GM12878 (cell line): ENCODE results near the gene UNC5B. TPM values are rescaled to one million over a fixed set of nuclear protein-coding genes. Genes with fewer than 3 reads are reported as not detected.

Experiments
- ATAC-seq: fragments of 200-7000 bp; cut with Tn5 transposase; 3 replicates; pipeline ENCODE4 v1.9.1; 2020; ENCODE audit warnings: mild to moderate bottlenecking, moderate library complexity
- BruUV-seq: library from RNA; stranded (reverse); fragments of 400-500 nt; replicated peaks from 2 replicates; lab custom pipeline; 2021; lab: Mats Ljungman, UMichigan
- CTCF ChIA-PET: fragments of 300-600 bp; sonication (Branson Sonifier 250); formaldehyde crosslinking; extraction: SDS; loops from one replicate; lab custom pipeline; 2021; ENCODE audit warnings: inconsistent platforms; lab: Yijun Ruan, JAX
- POLR2A ChIA-PET: fragments of 350-600 bp; formaldehyde crosslinking; extraction: SDS; loops from one replicate; lab custom pipeline; 2021; ENCODE audit warnings: inconsistent platforms; lab: Charles Lee
- RAD21 ChIA-PET: fragments of 300-600 bp; sonication (Branson Sonifier 250); formaldehyde crosslinking; loops from one replicate; lab custom pipeline; 2023; ENCODE audit warnings: antibody characterized with exemption; ENCODE audit not compliant: unreplicated experiment; lab: Charles Lee
- SMC1A ChIA-PET: fragments of 300-600 bp; sonication (Branson Sonifier 250); formaldehyde crosslinking; loops from one replicate; lab custom pipeline; 2023; ENCODE audit not compliant: unreplicated experiment, uncharacterized antibody; lab: Charles Lee
- DNase-seq: peaks from one replicate; pipeline ENCODE4 v3.0.0-alpha.2; 2011; ENCODE audit warnings: low read depth, low spot score
- FAIRE-seq: peaks from 3 replicates; lab custom pipeline; 2011; peaks lifted over from hg19 to GRCh38; lab: Jason Lieb, UNC
- H2AFZ ChIP-seq: 2 replicates; pipeline ENCODE4 v1.6.0; 2011; ENCODE audit warnings: low read depth, low read length, control low read depth; ENCODE audit not compliant: control insufficient read depth
- H3K27ac ChIP-seq: 2 replicates; pipeline ENCODE4 v1.5.1; 2011; ENCODE audit warnings: control low read depth; ENCODE audit not compliant: control insufficient read depth, insufficient read depth
- H3K27me3 ChIP-seq, 2 experiments: replicated peaks in 1 of 2; 2 replicates each; pipeline versions ENCODE4 v1.6.0 to v1.6.1; 2011; ENCODE audit warnings: low read length in 1 of 2; ENCODE audit not compliant: control insufficient read depth in 2 of 2, insufficient read depth in 2 of 2
- H3K36me3 ChIP-seq, 2 experiments: 2 replicates each; pipeline ENCODE4 v1.5.1; 2011; ENCODE audit warnings: low read length in 1 of 2; ENCODE audit not compliant: control insufficient read depth in 2 of 2, insufficient read depth in 2 of 2
- H3K4me1 ChIP-seq: 2 replicates; pipeline ENCODE4 v1.6.1; 2011; ENCODE audit warnings: mild to moderate bottlenecking, low read length, moderate library complexity, mixed read lengths; ENCODE audit not compliant: control insufficient read depth, insufficient read depth
- H3K4me2 ChIP-seq: 2 replicates; pipeline ENCODE4 v1.6.0; 2011; ENCODE audit warnings: control low read depth; ENCODE audit not compliant: control insufficient read depth, insufficient read depth
- H3K4me3 ChIP-seq: fragments of 200-600 bp; sonication (generic); 2 replicates; pipeline ENCODE4 v1.5.1; 2016
- H3K79me2 ChIP-seq: 2 replicates; pipeline ENCODE4 v1.6.0; 2011; ENCODE audit warnings: low read length; ENCODE audit not compliant: control insufficient read depth, insufficient read depth
- H3K9ac ChIP-seq: 2 replicates; pipeline ENCODE4 v1.8.0; 2011; ENCODE audit warnings: low read length, control low read depth, mixed read lengths; ENCODE audit not compliant: control insufficient read depth, insufficient read depth
- H3K9me3 ChIP-seq: replicated peaks from 3 replicates; pipeline ENCODE4 v1.5.1; 2011; ENCODE audit warnings: mild to moderate bottlenecking, low read length; ENCODE audit not compliant: control insufficient read depth, insufficient read depth
- H4K20me1 ChIP-seq: 2 replicates; pipeline ENCODE4 v1.6.0; 2011; ENCODE audit not compliant: control insufficient read depth, insufficient read depth
- BACH1 ChIP-seq: fragments of 450-650 bp; IDR thresholded peaks from 2 replicates; pipeline ENCODE4 v1.6.1; 2017; ENCODE audit warnings: mild to moderate bottlenecking, borderline replicate concordance
- BRCA1 ChIP-seq: IDR thresholded peaks from 2 replicates; pipeline ENCODE4 v1.6.1; 2011; ENCODE audit warnings: low read depth, low read length, improper control_type of control experiment
- E2F4 ChIP-seq: IDR thresholded peaks from 2 replicates; pipeline ENCODE4 v1.6.1; 2012; ENCODE audit warnings: low read depth, low read length, improper control_type of control experiment
- EP300 ChIP-seq, 2 experiments: fragments of 150-350 bp in 1 of 2; IDR thresholded peaks; 2 replicates each; pipeline ENCODE4 v1.6.1; 2011 to 2012; ENCODE audit warnings: low read depth in 2 of 2, low read length in 2 of 2, borderline replicate concordance in 1 of 2, improper control_type of control experiment in 1 of 2, inconsistent platforms in 1 of 2; ENCODE audit not compliant: control insufficient read depth in 1 of 2
- LARP7 ChIP-seq: fragments of 450-650 bp; IDR thresholded peaks from 2 replicates; pipeline ENCODE4 v1.6.1; 2017; ENCODE audit warnings: mild to moderate bottlenecking
- NFYA ChIP-seq: IDR thresholded peaks from 2 replicates; pipeline ENCODE4 v1.6.1; 2011; ENCODE audit warnings: low read depth, mild to moderate bottlenecking, low read length, improper control_type of control experiment, borderline replicate concordance
- POU2F2 ChIP-seq: IDR thresholded peaks from 3 replicates; pipeline ENCODE4 v1.6.1; 2011; ENCODE audit warnings: low read depth, mild to moderate bottlenecking, low read length, borderline replicate concordance
- RELA ChIP-seq: fragments of 450-650 bp; IDR thresholded peaks from 2 replicates; pipeline ENCODE4 v1.8.0; 2014; ENCODE audit warnings: borderline replicate concordance; ENCODE audit not compliant: partially characterized antibody
- SRF ChIP-seq, 2 experiments: IDR thresholded peaks; 2 replicates each; pipeline ENCODE4 v1.6.1; 2011; ENCODE audit warnings: low read depth in 2 of 2, low read length in 2 of 2, mild to moderate bottlenecking in 1 of 2, moderate library complexity in 1 of 2
- ZNF384 ChIP-seq: IDR thresholded peaks from 2 replicates; pipeline ENCODE4 v1.6.1; 2012; ENCODE audit warnings: low read depth, mild to moderate bottlenecking, low read length, improper control_type of control experiment, borderline replicate concordance
- WGBS: methylation state at CpG from one replicate; pipeline ENCODE4 v1.1.6; 2016; ENCODE audit warnings: low lambda C conversion rate; ENCODE audit not compliant: insufficient replicate concordance, insufficient coverage; ENCODE audit errors: missing lambda C conversion rate; 5-methylcytosine and 5-hydroxymethylcytosine counted together
- in situ Hi-C: fragments of 300-500 bp; cut with MboI; formaldehyde crosslinking; loops from 9 replicates; pipeline ENCODE4 v1.14.3; 2018; ENCODE audit warnings: mixed read lengths
- intact Hi-C: fragments of 100-400 bp; cut with micrococcal nuclease; formaldehyde crosslinking; loops from one replicate; pipeline ENCODE4 v1.14.2; 2022; ENCODE audit not compliant: unreplicated experiment
- polyA plus RNA-seq, 11 experiments: library from polyadenylated mRNA; depleted of rRNA in 4 of 11; unstranded in 6 of 11; stranded (reverse) in 5 of 11; fragments of >200 nt; fragmentation: Nextera tagmentation in 4 of 11; fragmentation: Illumina TruSeq in 1 of 11; extraction: Ambion mirVana in 4 of 11; extraction: Trizol in 1 of 11; gene quantifications; 1 replicate in 1 of 11; 2 replicates in 10 of 11; pipeline versions ENCODE4 v1.2.1 to v1.2.3, GENCODE V29; 2011 to 2016; ENCODE audit warnings: inconsistent platforms in 2 of 11, missing spikeins in 2 of 11, low read depth in 1 of 11
- total RNA-seq, 4 experiments: library from RNA; depleted of rRNA in 3 of 4; stranded (reverse); fragments of >200 nt in 3 of 4; fragmentation: Illumina TruSeq in 1 of 4; extraction: Trizol in 1 of 4; gene quantifications; 2 replicates each; pipeline versions ENCODE4 v1.2.1 to v1.2.3, GENCODE V29; 2013 to 2021

UNC5B gene
- total and polyA plus RNA-seq, 10 of the 15 experiments (the other 5 are each of a cell fraction or from before 2014, with no cell fraction given), result 0.03 to 0.08 TPM; not detected in 8

DNA sequence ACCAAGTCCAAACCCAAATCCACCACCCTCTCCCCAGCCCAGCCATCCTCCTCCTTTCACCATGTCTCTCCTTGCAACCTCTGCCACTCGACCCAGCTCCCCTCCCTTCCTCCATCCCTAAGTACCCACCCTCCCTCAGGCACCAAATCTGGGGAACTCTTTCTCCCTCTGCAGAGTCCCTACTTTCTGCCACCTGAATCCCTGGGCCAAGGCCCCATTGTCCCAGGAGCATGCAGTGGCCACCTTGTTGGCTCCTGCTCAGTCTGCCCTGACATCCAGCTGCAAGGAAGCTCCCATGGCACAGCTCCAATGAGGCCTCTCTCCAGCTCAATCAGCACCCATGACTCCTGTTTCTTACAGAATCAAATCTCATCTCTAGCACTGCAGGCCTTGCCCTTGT is 5.5 kb upstream of the UNC5B start:
- Histone ChIP-seq H3K79me2 (no peaks in the 10 kb centered on the region), H3K27me3 (peaks cover 11 to 13% of the 10 kb centered on the region in 2 experiments), H3K9me3 (no peaks in the 10 kb centered on the region), H3K4me1 (no peaks in the 10 kb centered on the region), H3K36me3 (no peaks in the 10 kb centered on the region), H3K9ac (no peak overlapping the region), H4K20me1 (peaks cover 3% of the 10 kb centered on the region; the same call in 1 of the 2 replicates), H3K4me2 (no peak overlapping the region), H2AFZ (no peak overlapping the region), H3K27ac (no peak overlapping the region), H3K4me3 (no peak overlapping the region)
- POLR2A ChIA-PET, result no interaction called here
- ATAC-seq, result no peak
- FAIRE-seq, result no peak
- intact Hi-C loops (no loop called here), in situ Hi-C loops (no loop called here)
- no peak for TF ChIP-seq BACH1
- TF ChIP-seq NFYA, result no peak
- no peak for TF ChIP-seq RELA
- no peak for TF ChIP-seq EP300 (IDR thresholded peaks at IDR 0.05; ENCODE audit: borderline replicate concordance in 1 of 2, control insufficient read depth in 1 of 2, low read depth in 2 of 2, low read length in 2 of 2)
- RAD21 ChIA-PET, result interaction anchor here (1.5 to 1.7 kb wide), 2 partner anchors 282 to 303 kb away, joined by 4 to 5 read pairs; no protein-coding TSS in a partner anchor
- DNase-seq, result no peak
- BruUV-seq, result no TSS peak
- 0% methylated on average over 1 of the region's 1 CpG for WGBS
- SMC1A ChIA-PET, result interaction anchor here (2.5 kb wide), 1 partner anchor 282 kb away, joined by 7 read pairs; no protein-coding TSS in a partner anchor
- CTCF ChIA-PET, result interaction anchor here (3.3 kb wide), 1 partner anchor 283 kb away, joined by 22 read pairs; no protein-coding TSS in a partner anchor

DNA sequence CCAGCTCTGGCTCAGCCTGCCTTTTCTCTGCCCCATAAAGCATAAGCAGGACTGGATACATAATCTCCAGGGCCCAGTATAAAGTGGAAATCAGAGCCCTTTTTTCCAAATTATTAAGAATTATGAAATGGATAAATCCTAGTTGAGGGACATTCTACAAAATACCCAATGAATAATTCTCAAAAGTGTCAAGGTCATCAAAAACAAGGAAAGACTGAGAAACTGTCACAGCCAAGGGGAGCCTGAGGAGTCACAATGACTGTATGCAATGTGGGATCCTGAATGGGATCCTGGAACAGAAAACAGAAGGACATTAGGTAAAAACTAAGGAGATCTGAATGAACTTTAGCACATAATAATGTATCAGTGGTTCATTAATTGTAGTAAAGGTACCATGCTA is 4.8 kb upstream of the UNC5B start:
- no peak overlapping the region for H3K9ac ChIP-seq
- H3K36me3 ChIP-seq, result no peaks in the 10 kb centered on the region
- in situ Hi-C loops (no loop called here), intact Hi-C loops (no loop called here)
- no peaks in the 10 kb centered on the region for H3K4me1 ChIP-seq
- ChIA-PET RAD21 (interaction anchor here (1.5 kb wide), 1 partner anchor 304 kb away, joined by 5 read pairs; no protein-coding TSS in a partner anchor), POLR2A (interaction anchor here (0.6 kb wide), 1 partner anchor 70 kb away, joined by 3 read pairs; no protein-coding TSS in a partner anchor), CTCF (interaction anchor here (3.3 kb wide), 1 partner anchor 283 kb away, joined by 22 read pairs; no protein-coding TSS in a partner anchor), SMC1A (interaction anchor here (1.9 to 2.5 kb wide), 2 partner anchors 283 to 286 kb away, joined by 4 to 7 read pairs; no protein-coding TSS in a partner anchor)
- H3K79me2 ChIP-seq, result no peaks in the 10 kb centered on the region
- DNase-seq (no peak), FAIRE-seq (no peak), ATAC-seq (no peak)
- no peak overlapping the region for H3K4me3 ChIP-seq
- no TSS peak for BruUV-seq
- H3K27me3 ChIP-seq, result peaks cover 11 to 13% of the 10 kb centered on the region in 2 experiments
- no peak overlapping the region for H3K4me2 ChIP-seq
- peaks cover 3% of the 10 kb centered on the region; the same call in 1 of the 2 replicates for H4K20me1 ChIP-seq
- TF ChIP-seq POU2F2, result no peak
- TF ChIP-seq SRF (IDR thresholded peaks at IDR 0.05; ENCODE audit: low read depth in 2 of 2, low read length in 2 of 2), result no peak
- no peak for TF ChIP-seq ZNF384
- no peak for TF ChIP-seq E2F4
- TF ChIP-seq BRCA1, result no peak
- TF ChIP-seq LARP7, result no peak
- H3K9me3 ChIP-seq, result no peaks in the 10 kb centered on the region
- H2AFZ ChIP-seq, result no peak overlapping the region
- no peak overlapping the region for H3K27ac ChIP-seq
